RWPE2 (cell line): ENCODE measurements around the gene DUSP8.

Experiments used
- ATAC-seq: fragments of 200-7000 bp; cut with Tn5 transposase; 3 replicates; pipeline ENCODE4 v1.9.1; 2021; ENCODE audit warnings: low read depth
- DNase-seq: peaks from one replicate; pipeline ENCODE4 v3.0.0-alpha.2; 2020; ENCODE audit warnings: low spot score
- H3K27ac ChIP-seq: fragments of 450-650 bp; 2 replicates; pipeline ENCODE4 v1.5.1; 2017; ENCODE audit warnings: mild to moderate bottlenecking; ENCODE audit not compliant: poor library complexity, severe bottlenecking
- H3K27me3 ChIP-seq: fragments of 250-450 bp; sonication (Bioruptor Pico); 2 replicates; pipeline ENCODE4 v1.5.1; 2021; ENCODE audit warnings: mild to moderate bottlenecking, moderate library complexity; ENCODE audit not compliant: insufficient read depth, poor library complexity, severe bottlenecking
- H3K36me3 ChIP-seq: fragments of 250-450 bp; sonication (Bioruptor Pico); 2 replicates; pipeline ENCODE4 v1.5.1; 2020; ENCODE audit warnings: low read depth, mild to moderate bottlenecking, moderate library complexity
- H3K4me1 ChIP-seq: fragments of 250-450 bp; sonication (Bioruptor Pico); 2 replicates; pipeline ENCODE4 v1.5.1; 2021; ENCODE audit warnings: mild to moderate bottlenecking, moderate library complexity; ENCODE audit not compliant: insufficient read depth, poor library complexity, severe bottlenecking
- H3K4me3 ChIP-seq: fragments of 250-450 bp; sonication (Bioruptor Pico); 2 replicates; pipeline ENCODE4 v1.5.1; 2021; ENCODE audit warnings: mild to moderate bottlenecking, moderate library complexity; ENCODE audit not compliant: severe bottlenecking
- H3K9me3 ChIP-seq: fragments of 250-450 bp; sonication (Bioruptor Pico); 2 replicates; pipeline ENCODE4 v1.5.1; 2021; ENCODE audit warnings: mild to moderate bottlenecking, moderate library complexity; ENCODE audit not compliant: severe bottlenecking
- CTCF ChIP-seq: fragments of 450-650 bp; IDR thresholded peaks from one replicate; pipeline ENCODE4 v1.5.1; 2017; ENCODE audit warnings: mild to moderate bottlenecking, moderate library complexity; ENCODE audit not compliant: poor library complexity, severe bottlenecking

Gene DUSP8

GRCh38 chr11:1555713-1556153, 16.3 kb downstream of the DUSP8 start:
- Histone ChIP-seq H3K9me3 (no peaks in the 10 kb centered on the region), H3K4me3 (no peak overlapping the region), H3K4me1 (peaks cover 27% of the 10 kb centered on the region), H3K27me3 (peaks cover 4% of the 10 kb centered on the region), H3K27ac (no peak overlapping the region), H3K36me3 (no peaks in the 10 kb centered on the region)
- TF ChIP-seq CTCF, result no peak
- no peak for DNase-seq
- no peak for ATAC-seq

GRCh38 chr11:1554981-1555712, 16.9 kb downstream of the DUSP8 start:
- DNase-seq (no peak), ATAC-seq (no peak)
- no peak for TF ChIP-seq CTCF
- no peak overlapping the region for H3K27ac ChIP-seq
- H3K4me1 ChIP-seq, result peaks cover 27% of the 10 kb centered on the region
- H3K36me3 ChIP-seq, result no peaks in the 10 kb centered on the region
- no peaks in the 10 kb centered on the region for H3K9me3 ChIP-seq
- peaks cover 4% of the 10 kb centered on the region for H3K27me3 ChIP-seq
- H3K4me3 ChIP-seq, result no peak overlapping the region

GRCh38 chr11:1553808-1554594, 18.1 kb downstream of the DUSP8 start:
- peaks cover 18% of the 10 kb centered on the region for H3K4me1 ChIP-seq
- TF ChIP-seq CTCF, result peak; percentile 51
- peak; percentile 81 for ATAC-seq
- peaks cover 4% of the 10 kb centered on the region for H3K27me3 ChIP-seq
- H3K36me3 ChIP-seq, result no peaks in the 10 kb centered on the region
- no peaks in the 10 kb centered on the region for H3K9me3 ChIP-seq
- DNase-seq, result no peak
- no peak overlapping the region for H3K4me3 ChIP-seq
- no peak overlapping the region for H3K27ac ChIP-seq

- H3K4me3 ChIP-seq, result no peak overlapping the region
- H3K4me1 ChIP-seq, result peaks cover 4% of the 10 kb centered on the region
- no peak for ATAC-seq
- no peak for DNase-seq
- no peaks in the 10 kb centered on the region for H3K9me3 ChIP-seq
- H3K36me3 ChIP-seq, result no peaks in the 10 kb centered on the region
- H3K27me3 ChIP-seq, result peaks cover 37% of the 10 kb centered on the region
- no peak overlapping the region for H3K27ac ChIP-seq
- TF ChIP-seq CTCF, result no peak
Measured at GRCh38 chr11:1549338-1550330, 22.4 kb downstream of the DUSP8 start.
